ENCODE data around the gene FMO2.
"Not testable (repeated sequence)": the region's sequence is repeated elsewhere in the genome, so short reads cannot be mapped to it uniquely, and the experiment has no call there.

The FMO2 gene

DNA sequence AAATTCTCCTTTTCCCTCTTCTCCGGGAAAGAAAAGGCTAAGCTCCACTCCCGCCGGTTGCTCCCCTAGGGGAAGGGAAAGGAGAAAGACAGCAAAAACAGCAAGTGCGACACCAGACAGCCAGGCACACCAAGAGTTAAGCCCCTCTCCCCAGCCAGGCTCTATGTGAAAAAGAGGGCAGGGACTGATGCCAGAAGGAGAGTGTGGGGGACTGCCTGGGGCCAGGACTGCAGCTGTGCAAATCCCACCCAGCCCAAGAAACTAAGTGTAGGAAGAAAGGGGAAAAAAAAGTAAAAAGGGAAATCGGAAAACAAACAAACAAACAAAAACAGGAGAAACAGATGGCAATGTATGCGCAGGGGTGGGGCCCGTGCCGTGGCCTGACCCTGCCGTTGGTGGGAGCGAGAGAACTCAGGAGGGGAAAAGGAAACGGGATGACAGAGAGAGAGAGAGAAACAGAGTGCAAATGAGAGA, 35.5 kb downstream of the FMO2 start:
- H2AFZ ChIP-seq (ENCODE audit: insufficient read depth, low read length, poor library complexity): peak overlapping the region; percentile 63
- H4K12ac ChIP-seq (ENCODE audit: low read depth, low read length): peak overlapping the region; percentile 26
- H3K79me1 ChIP-seq (ENCODE audit: low read length): peaks cover 20% of the 10 kb centered on the region
- H2BK120ac ChIP-seq (ENCODE audit: insufficient read depth, low read length, poor library complexity): peak overlapping the region; percentile 58
- H3K27ac ChIP-seq (ENCODE audit: low read depth, low read length): peak overlapping the region; percentile 95
- peak overlapping the region; percentile 58 for H4K8ac ChIP-seq (ENCODE audit: low read depth, low read length)
- H3K4me1 ChIP-seq (ENCODE audit: control insufficient read depth in 1 of 2, insufficient read depth in 2 of 2, low read length in 2 of 2): peaks cover 13 to 19% of the 10 kb centered on the region in 2 experiments
- H3K4ac ChIP-seq (ENCODE audit: low read depth, low read length): peak overlapping the region; percentile 79
- H3K36me3 ChIP-seq (ENCODE audit: control insufficient read depth in 1 of 2, insufficient read depth in 2 of 2, low read length in 2 of 2): peaks cover 0 to 1% of the 10 kb centered on the region in 2 experiments
- H3K18ac ChIP-seq (ENCODE audit: low read length): no peak overlapping the region
- no peak overlapping the region for H3K23ac ChIP-seq (ENCODE audit: low read length)
- H3K79me2 ChIP-seq (ENCODE audit: control insufficient read depth, insufficient read depth, low read length, poor library complexity): peaks cover 2% of the 10 kb centered on the region
- DNase-seq: no peak
- peak overlapping the region; percentile 94 for H2BK5ac ChIP-seq (ENCODE audit: low read depth, low read length, poor library complexity)
- no peaks in the 10 kb centered on the region for H3K27me3 ChIP-seq (ENCODE audit: insufficient read depth, low read length)
- H4K91ac ChIP-seq (ENCODE audit: low read depth, low read length): peak overlapping the region; percentile 79
- no peak overlapping the region for H3K9ac ChIP-seq (ENCODE audit: low read length)
- peak overlapping the region; percentile 11 for H3K14ac ChIP-seq (ENCODE audit: low read length)
- peaks cover 1% of the 10 kb centered on the region for H3K9me3 ChIP-seq (ENCODE audit: insufficient read depth, low read depth, low read length)
- H2BK12ac ChIP-seq (ENCODE audit: low read length): peak overlapping the region; percentile 6
- no peak overlapping the region for H2AK5ac ChIP-seq (ENCODE audit: low read length)
- WGBS (ENCODE audit: extremely low coverage, insufficient coverage, insufficient read length): no CpG with 5 or more reads among the region's 11 CpGs
- peak overlapping the region; percentile 21 for H3K4me2 ChIP-seq (ENCODE audit: low read length)
- H3K4me3 ChIP-seq (ENCODE audit: low read depth, low read length): no peak overlapping the region

DNA sequence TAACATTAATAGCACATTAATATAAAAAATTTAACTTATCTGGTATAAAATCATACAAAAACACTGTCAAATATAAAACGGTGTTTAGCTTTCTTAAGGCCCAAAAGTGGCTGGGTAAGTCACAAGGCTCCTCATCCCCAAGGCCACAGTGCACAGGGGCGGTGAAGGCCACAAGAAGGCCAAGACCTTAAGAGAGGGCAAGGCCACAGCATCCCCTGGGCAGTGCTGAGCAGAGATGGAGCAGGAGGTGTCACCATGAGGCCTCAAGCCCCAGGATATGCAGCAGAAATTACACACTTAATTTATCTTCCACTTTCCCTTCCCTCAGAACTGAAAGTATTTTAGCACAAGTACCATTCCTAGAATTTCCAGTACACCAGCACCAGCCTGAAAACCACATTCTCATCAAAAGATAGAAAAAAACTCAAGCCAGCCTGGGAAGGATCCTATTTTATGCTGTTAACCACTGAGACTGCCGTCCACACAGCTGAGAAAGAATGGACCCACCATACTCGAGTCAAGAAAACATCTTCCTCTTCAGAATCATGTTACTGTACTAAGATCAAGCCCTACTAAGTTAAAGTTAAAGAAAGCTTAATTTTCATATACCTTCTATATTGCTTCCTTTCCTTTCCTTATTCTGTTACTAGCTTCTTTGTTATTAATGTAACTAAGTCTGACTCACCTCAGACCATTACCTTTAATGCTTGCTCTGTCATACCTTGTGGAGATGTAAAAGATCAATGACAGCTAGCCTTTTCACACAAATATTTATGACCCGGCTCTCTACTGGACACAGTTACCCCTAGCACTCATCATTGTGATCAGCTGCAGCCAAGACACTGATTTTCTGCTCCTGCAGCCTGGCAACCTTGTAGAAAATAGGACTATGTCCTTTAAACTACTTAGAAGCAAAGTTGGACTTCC, 36.8 kb downstream of the FMO2 start:
- Histone ChIP-seq H3K4ac (ENCODE audit: low read depth, low read length) (no peak overlapping the region), H4K12ac (ENCODE audit: low read depth, low read length) (no peak overlapping the region), H3K27me3 (ENCODE audit: insufficient read depth, low read length) (no peaks in the 10 kb centered on the region), H2BK12ac (ENCODE audit: low read length) (peak overlapping the region; percentile 91), H3K18ac (ENCODE audit: low read length) (no peak overlapping the region), H2BK120ac (ENCODE audit: insufficient read depth, low read length, poor library complexity) (peak overlapping the region; percentile 33), H3K23ac (ENCODE audit: low read length) (no peak overlapping the region), H2AFZ (ENCODE audit: insufficient read depth, low read length, poor library complexity) (no peak overlapping the region), H3K14ac (ENCODE audit: low read length) (peak overlapping the region; percentile 51), H4K91ac (ENCODE audit: low read depth, low read length) (peak overlapping the region; percentile 62), H4K8ac (ENCODE audit: low read depth, low read length) (peak overlapping the region; percentile 60), H3K4me1 (ENCODE audit: control insufficient read depth in 1 of 2, insufficient read depth in 2 of 2, low read length in 2 of 2) (peaks cover 13 to 19% of the 10 kb centered on the region in 2 experiments), H3K27ac (ENCODE audit: low read depth, low read length) (peak overlapping the region; percentile 67), H3K9ac (ENCODE audit: low read length) (no peak overlapping the region), H3K4me3 (ENCODE audit: low read depth, low read length) (no peak overlapping the region), H3K4me2 (ENCODE audit: low read length) (no peak overlapping the region), H3K79me2 (ENCODE audit: control insufficient read depth, insufficient read depth, low read length, poor library complexity) (peaks cover 2% of the 10 kb centered on the region), H3K9me3 (ENCODE audit: insufficient read depth, low read depth, low read length) (peaks cover 1% of the 10 kb centered on the region), H3K79me1 (ENCODE audit: low read length) (peaks cover 20% of the 10 kb centered on the region), H2BK5ac (ENCODE audit: low read depth, low read length, poor library complexity) (peak overlapping the region; percentile 75), H2AK5ac (ENCODE audit: low read length) (no peak overlapping the region), H3K36me3 (ENCODE audit: control insufficient read depth in 1 of 2, insufficient read depth in 2 of 2, low read length in 2 of 2) (peaks cover 0 to 1% of the 10 kb centered on the region in 2 experiments)
- WGBS (ENCODE audit: extremely low coverage, insufficient coverage, insufficient read length): no CpG with 5 or more reads among the region's 5 CpGs
- peak; percentile 15 to 56 for DNase-seq

DNA sequence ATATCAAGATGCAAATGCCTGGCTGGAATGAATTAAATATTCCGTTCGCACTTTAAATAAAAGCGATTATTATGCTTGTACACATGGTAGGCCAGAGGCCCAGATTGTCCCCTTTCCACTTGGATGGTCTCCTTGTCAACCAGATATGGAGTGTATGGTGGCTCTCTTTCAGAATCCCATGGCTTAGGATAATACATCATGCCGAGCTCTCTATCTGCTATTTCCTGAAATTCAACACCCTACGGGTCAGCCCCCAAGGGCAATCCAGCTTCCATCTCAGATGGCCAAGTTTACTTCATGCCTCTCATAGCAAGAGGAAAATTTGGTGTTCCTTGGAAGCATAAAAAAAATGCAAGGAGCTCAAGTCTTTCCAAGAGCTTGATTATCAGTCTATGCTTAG, 37.8 kb downstream of the FMO2 start:
- no peak overlapping the region for H3K4me2 ChIP-seq (ENCODE audit: low read length)
- H3K18ac ChIP-seq (ENCODE audit: low read length): no peak overlapping the region
- H3K9ac ChIP-seq (ENCODE audit: low read length): no peak overlapping the region
- peaks cover 2% of the 10 kb centered on the region for H3K79me2 ChIP-seq (ENCODE audit: control insufficient read depth, insufficient read depth, low read length, poor library complexity)
- WGBS (ENCODE audit: extremely low coverage, insufficient coverage, insufficient read length): no CpG with 5 or more reads among the region's 5 CpGs
- H3K14ac ChIP-seq (ENCODE audit: low read length): no peak overlapping the region
- no peak overlapping the region for H3K4ac ChIP-seq (ENCODE audit: low read depth, low read length)
- no peak overlapping the region for H4K91ac ChIP-seq (ENCODE audit: low read depth, low read length)
- H2BK5ac ChIP-seq (ENCODE audit: low read depth, low read length, poor library complexity): no peak overlapping the region
- no peak overlapping the region for H2AK5ac ChIP-seq (ENCODE audit: low read length)
- no peak overlapping the region for H4K12ac ChIP-seq (ENCODE audit: low read depth, low read length)
- no peak overlapping the region for H3K4me3 ChIP-seq (ENCODE audit: low read depth, low read length)
- H3K9me3 ChIP-seq (ENCODE audit: insufficient read depth, low read depth, low read length): no peaks in the 10 kb centered on the region
- H2AFZ ChIP-seq (ENCODE audit: insufficient read depth, low read length, poor library complexity): no peak overlapping the region
- H3K27ac ChIP-seq (ENCODE audit: low read depth, low read length): no peak overlapping the region
- peak overlapping the region; percentile 16 for H4K8ac ChIP-seq (ENCODE audit: low read depth, low read length)
- H3K23ac ChIP-seq (ENCODE audit: low read length): no peak overlapping the region
- peak overlapping the region; percentile 91 for H2BK12ac ChIP-seq (ENCODE audit: low read length)
- H3K27me3 ChIP-seq (ENCODE audit: insufficient read depth, low read length): no peaks in the 10 kb centered on the region
- H3K79me1 ChIP-seq (ENCODE audit: low read length): peaks cover 20% of the 10 kb centered on the region
- peaks cover 10 to 16% of the 10 kb centered on the region in 2 experiments for H3K4me1 ChIP-seq (ENCODE audit: control insufficient read depth in 1 of 2, insufficient read depth in 2 of 2, low read length in 2 of 2)
- peaks cover 0 to 1% of the 10 kb centered on the region in 2 experiments for H3K36me3 ChIP-seq (ENCODE audit: control insufficient read depth in 1 of 2, insufficient read depth in 2 of 2, low read length in 2 of 2)
- DNase-seq: peak; percentile 75 to 86
- peak overlapping the region; percentile 51 for H2BK120ac ChIP-seq (ENCODE audit: insufficient read depth, low read length, poor library complexity)

DNA sequence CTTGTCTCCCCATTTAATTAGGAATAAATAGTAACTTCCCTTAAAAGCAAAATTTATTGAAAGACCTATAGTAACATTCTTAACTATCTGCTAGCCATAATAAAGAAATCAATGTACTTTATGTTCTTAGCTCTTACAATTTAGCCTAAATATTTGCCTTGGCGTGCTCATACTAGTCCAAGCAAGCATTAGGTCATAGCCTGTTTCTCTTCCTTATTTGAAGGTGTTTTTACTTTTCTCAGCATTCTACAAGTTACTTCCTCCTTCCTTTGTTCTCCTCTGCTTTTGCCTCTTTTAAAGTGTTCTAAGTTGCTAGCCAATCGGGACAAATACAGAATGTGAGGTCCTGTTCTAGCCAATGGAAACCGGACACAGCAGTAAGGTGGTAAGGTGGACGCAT, 39.2 kb downstream of the FMO2 start:
- peak overlapping the region; percentile 80 for H2BK12ac ChIP-seq (ENCODE audit: low read length)
- no CpG with 5 or more reads among the region's 4 CpGs for WGBS (ENCODE audit: extremely low coverage, insufficient coverage, insufficient read length)
- H3K4me3 ChIP-seq (ENCODE audit: low read depth, low read length); H2BK5ac ChIP-seq (ENCODE audit: low read depth, low read length, poor library complexity); H3K9ac ChIP-seq (ENCODE audit: low read length); H3K27me3 ChIP-seq (ENCODE audit: insufficient read depth, low read length); DNase-seq; H2BK120ac ChIP-seq (ENCODE audit: insufficient read depth, low read length, poor library complexity); H2AK5ac ChIP-seq (ENCODE audit: low read length); H3K23ac ChIP-seq (ENCODE audit: low read length); H2AFZ ChIP-seq (ENCODE audit: insufficient read depth, low read length, poor library complexity); H3K9me3 ChIP-seq (ENCODE audit: insufficient read depth, low read depth, low read length); H3K4ac ChIP-seq (ENCODE audit: low read depth, low read length); H3K18ac ChIP-seq (ENCODE audit: low read length); H3K79me2 ChIP-seq (ENCODE audit: control insufficient read depth, insufficient read depth, low read length, poor library complexity); H3K36me3 ChIP-seq (ENCODE audit: control insufficient read depth in 1 of 2, insufficient read depth in 2 of 2, low read length in 2 of 2); H3K4me2 ChIP-seq (ENCODE audit: low read length); H3K14ac ChIP-seq (ENCODE audit: low read length); H4K12ac ChIP-seq (ENCODE audit: low read depth, low read length); H3K4me1 ChIP-seq (ENCODE audit: control insufficient read depth in 1 of 2, insufficient read depth in 2 of 2, low read length in 2 of 2); H4K8ac ChIP-seq (ENCODE audit: low read depth, low read length); H3K27ac ChIP-seq (ENCODE audit: low read depth, low read length); H4K91ac ChIP-seq (ENCODE audit: low read depth, low read length): not testable (repeated sequence)
- peaks cover 13% of the 10 kb centered on the region for H3K79me1 ChIP-seq (ENCODE audit: low read length)
